OCI-LY7 (cell line): Measurements from ENCODE around the gene DLGAP3. TPM values are rescaled to one million over a fixed set of nuclear protein-coding genes. Genes with fewer than 3 reads are reported as not detected.

Experiments used
- BruUV-seq: library from RNA; stranded (reverse); fragments of 400-500 nt; replicated peaks from 2 replicates; lab custom pipeline; 2021; lab: Mats Ljungman, UMichigan
- CTCF ChIA-PET: fragments of 300-600 bp; sonication (Branson Sonifier 250); formaldehyde crosslinking; loops from one replicate; lab custom pipeline; 2022; ENCODE audit warnings: antibody characterized with exemption; ENCODE audit not compliant: unreplicated experiment; lab: Charles Lee
- POLR2A ChIA-PET: fragments of 300-600 bp; sonication (Branson Sonifier 250); formaldehyde crosslinking; loops from one replicate; lab custom pipeline; 2022; ENCODE audit warnings: antibody characterized with exemption; lab: Charles Lee
- DNase-seq: peaks from one replicate; pipeline ENCODE4 v3.0.0-alpha.2; 2015; ENCODE audit warnings: low spot score
- H2AFZ ChIP-seq: fragments of 200-600 bp; sonication (generic), shearing (Covaris generic); 2 replicates; pipeline ENCODE4 v1.6.1; 2014; ENCODE audit warnings: mild to moderate bottlenecking, antibody characterized with exemption, low read length, moderate library complexity
- H3K27ac ChIP-seq: fragments of 200-600 bp; sonication (generic); 2 replicates; pipeline ENCODE4 v1.5.1; 2014; ENCODE audit warnings: mixed run types, low read depth, mild to moderate bottlenecking, moderate library complexity, low read length, inconsistent platforms; ENCODE audit not compliant: poor library complexity, severe bottlenecking
- H3K36me3 ChIP-seq: fragments of 200-600 bp; sonication (generic); 2 replicates; pipeline ENCODE4 v1.6.1; 2014; ENCODE audit warnings: mild to moderate bottlenecking, antibody characterized with exemption, low read length, moderate library complexity, mixed read lengths; ENCODE audit not compliant: insufficient read depth
- H3K4me1 ChIP-seq: fragments of 200-600 bp; sonication (generic); 2 replicates; pipeline ENCODE4 v1.5.1; 2014; ENCODE audit warnings: mild to moderate bottlenecking, low read length; ENCODE audit not compliant: insufficient read depth, poor library complexity, severe bottlenecking
- H3K4me2 ChIP-seq: fragments of 200-600 bp; sonication (generic); 2 replicates; pipeline ENCODE4 v1.6.1; 2014; ENCODE audit warnings: mild to moderate bottlenecking, low read length
- H3K4me3 ChIP-seq: fragments of 200-600 bp; sonication (generic); 2 replicates; pipeline ENCODE4 v1.5.1; 2014; ENCODE audit warnings: mild to moderate bottlenecking, low read depth, low read length; ENCODE audit not compliant: poor library complexity, severe bottlenecking
- H3K79me2 ChIP-seq: fragments of 200-600 bp; sonication (generic); 2 replicates; pipeline ENCODE4 v1.6.1; 2016; ENCODE audit warnings: low read depth, mild to moderate bottlenecking, low read length, moderate library complexity, mixed read lengths; ENCODE audit not compliant: insufficient read depth
- H3K9me2 ChIP-seq: fragments of 200-600 bp; sonication (generic); 2 replicates; pipeline ENCODE4 v1.6.1; 2016; ENCODE audit warnings: mild to moderate bottlenecking, low read length, mixed read lengths; ENCODE audit not compliant: insufficient read depth
- H3K9me3 ChIP-seq: fragments of 200-600 bp; sonication (generic); 2 replicates; pipeline ENCODE4 v1.6.1; 2014; ENCODE audit warnings: mild to moderate bottlenecking, mixed run types, low read length, mixed read lengths
- H4K20me1 ChIP-seq: fragments of 200-600 bp; sonication (generic); 2 replicates; pipeline ENCODE4 v1.6.1; 2014; ENCODE audit warnings: mild to moderate bottlenecking, antibody characterized with exemption, low read length, moderate library complexity, mixed read lengths; ENCODE audit not compliant: insufficient read depth
- EZH2phosphoT487 ChIP-seq: fragments of 200-600 bp; sonication (generic); IDR thresholded peaks from 2 replicates; pipeline ENCODE4 v1.6.1; 2018; ENCODE audit warnings: low read depth, borderline replicate concordance, mild to moderate bottlenecking, mixed run types, antibody characterized with exemption, low read length, moderate library complexity, mixed read lengths
- intact Hi-C: fragments of 100-400 bp; cut with micrococcal nuclease; formaldehyde crosslinking; loops from one replicate; pipeline ENCODE4 v1.10.0; 2022; ENCODE audit not compliant: unreplicated experiment
- total RNA-seq, 2 experiments: library from RNA; depleted of rRNA in 1 of 2; stranded (reverse); fragments of >200 nt in 1 of 2; shearing (Covaris generic) in 1 of 2; gene quantifications; 2 replicates each; pipeline ENCODE4 v1.2.3, GENCODE V29; 2014 to 2022
- TF ChIP-seq, protein P1 (sequence below): fragments of 200-600 bp; sonication (generic); conservative IDR thresholded peaks from 2 replicates; pipeline ENCODE4 v1.5.1; 2014; ENCODE audit warnings: mild to moderate bottlenecking, antibody characterized with exemption, low read length, moderate library complexity, mixed read lengths

DLGAP3 gene
- total RNA-seq, 2 experiments from 2014 or later: 0.44 to 0.47 TPM

DNA sequence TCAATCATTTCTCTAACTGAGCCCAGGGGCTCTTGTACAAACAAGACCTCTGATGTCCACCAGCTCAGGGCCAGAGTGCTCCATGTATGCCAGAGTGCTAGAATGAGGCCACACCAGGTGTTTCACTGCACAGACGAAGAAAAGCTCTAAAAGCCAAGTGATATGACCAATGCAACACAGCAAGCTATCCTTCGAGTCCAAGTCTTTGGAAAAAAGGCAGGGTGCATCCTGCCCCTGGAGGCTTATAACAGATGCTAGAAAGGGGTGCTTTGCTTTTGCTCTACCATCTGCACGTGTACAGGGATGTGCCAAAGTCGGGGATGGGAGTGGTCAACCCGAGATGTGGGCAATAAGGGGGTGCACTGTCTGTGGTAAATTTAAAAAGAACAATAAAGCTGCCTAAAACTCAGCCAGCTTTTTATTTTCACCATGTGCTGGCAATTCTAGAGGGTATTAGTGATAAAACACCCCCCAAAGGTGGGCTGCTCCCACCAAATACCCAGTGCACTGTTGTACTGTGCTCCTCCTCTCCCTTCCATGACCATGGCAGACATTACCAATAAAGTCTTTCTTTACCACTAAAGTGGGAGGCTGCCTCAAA lies 102.0 kb downstream of the DLGAP3 start:
- POLR2A ChIA-PET: interaction anchor here (0.6 kb wide), 1 partner anchor 13 kb away, joined by 4 read pairs; no protein-coding TSS in a partner anchor
- no peak overlapping the region for H3K27ac ChIP-seq
- no peak overlapping the region for H3K4me3 ChIP-seq
- no peaks in the 10 kb centered on the region for H3K9me2 ChIP-seq
- no peak overlapping the region for H3K4me2 ChIP-seq
- no peaks in the 10 kb centered on the region for H4K20me1 ChIP-seq
- BruUV-seq: no TSS peak
- H3K4me1 ChIP-seq: no peaks in the 10 kb centered on the region
- intact Hi-C loops: no loop called here
- TF ChIP-seq, protein P1, sequence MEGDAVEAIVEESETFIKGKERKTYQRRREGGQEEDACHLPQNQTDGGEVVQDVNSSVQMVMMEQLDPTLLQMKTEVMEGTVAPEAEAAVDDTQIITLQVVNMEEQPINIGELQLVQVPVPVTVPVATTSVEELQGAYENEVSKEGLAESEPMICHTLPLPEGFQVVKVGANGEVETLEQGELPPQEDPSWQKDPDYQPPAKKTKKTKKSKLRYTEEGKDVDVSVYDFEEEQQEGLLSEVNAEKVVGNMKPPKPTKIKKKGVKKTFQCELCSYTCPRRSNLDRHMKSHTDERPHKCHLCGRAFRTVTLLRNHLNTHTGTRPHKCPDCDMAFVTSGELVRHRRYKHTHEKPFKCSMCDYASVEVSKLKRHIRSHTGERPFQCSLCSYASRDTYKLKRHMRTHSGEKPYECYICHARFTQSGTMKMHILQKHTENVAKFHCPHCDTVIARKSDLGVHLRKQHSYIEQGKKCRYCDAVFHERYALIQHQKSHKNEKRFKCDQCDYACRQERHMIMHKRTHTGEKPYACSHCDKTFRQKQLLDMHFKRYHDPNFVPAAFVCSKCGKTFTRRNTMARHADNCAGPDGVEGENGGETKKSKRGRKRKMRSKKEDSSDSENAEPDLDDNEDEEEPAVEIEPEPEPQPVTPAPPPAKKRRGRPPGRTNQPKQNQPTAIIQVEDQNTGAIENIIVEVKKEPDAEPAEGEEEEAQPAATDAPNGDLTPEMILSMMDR: no peak
- TF ChIP-seq EZH2phosphoT487: no peak
- CTCF ChIA-PET: no interaction called here
- no peak for DNase-seq
- H3K9me3 ChIP-seq: no peaks in the 10 kb centered on the region
- H2AFZ ChIP-seq: no peak overlapping the region
- H3K79me2 ChIP-seq: no peaks in the 10 kb centered on the region
- no peaks in the 10 kb centered on the region for H3K36me3 ChIP-seq

DNA sequence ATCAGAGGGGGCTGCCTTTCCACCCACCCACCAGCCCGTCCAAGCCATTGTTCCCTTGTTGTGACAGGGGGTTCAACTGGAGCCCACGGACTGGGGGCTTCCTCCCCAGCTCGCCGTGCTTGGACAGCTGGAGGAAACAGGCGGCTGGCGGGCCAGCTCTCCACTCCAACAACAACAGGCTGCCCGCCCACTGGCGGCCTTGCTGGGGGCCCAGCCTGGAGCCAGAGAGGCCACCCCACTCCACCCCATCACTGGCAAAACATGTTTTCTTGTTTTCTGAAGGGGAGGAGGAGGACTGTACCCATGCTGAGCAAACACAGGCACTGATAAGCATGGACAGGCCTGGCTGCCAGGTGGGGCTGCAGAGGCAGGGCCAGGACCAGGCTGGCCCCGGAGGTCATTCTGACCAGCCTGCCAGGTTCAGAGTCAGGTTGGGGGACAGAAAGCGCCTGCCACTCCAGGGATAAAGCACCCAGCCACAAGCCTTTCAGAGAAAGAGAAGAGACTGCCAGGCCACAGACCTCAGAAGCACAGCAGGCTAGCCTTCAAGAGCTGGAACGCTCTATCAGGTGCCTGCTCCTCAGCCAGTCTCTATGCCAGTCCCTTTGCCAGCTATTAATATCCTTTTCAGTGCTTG lies 103.9 kb downstream of the DLGAP3 start:
- BruUV-seq: no TSS peak
- Histone ChIP-seq H3K4me3 (no peak overlapping the region), H2AFZ (no peak overlapping the region), H3K79me2 (no peaks in the 10 kb centered on the region), H3K9me2 (no peaks in the 10 kb centered on the region), H3K4me2 (no peak overlapping the region), H3K36me3 (no peaks in the 10 kb centered on the region), H3K27ac (no peak overlapping the region), H3K9me3 (no peaks in the 10 kb centered on the region), H4K20me1 (no peaks in the 10 kb centered on the region), H3K4me1 (no peaks in the 10 kb centered on the region)
- TF ChIP-seq EZH2phosphoT487: no peak
- TF ChIP-seq, protein P1: no peak
- CTCF ChIA-PET: no interaction called here
- DNase-seq: no peak
- intact Hi-C loops: no loop called here
- POLR2A ChIA-PET: interaction anchor here (0.6 kb wide), 1 partner anchor 787 kb away, joined by 3 read pairs; no protein-coding TSS in a partner anchor
